ENCODE measurements around the gene ARID2. TPM values are rescaled to one million over a fixed set of nuclear protein-coding genes. Genes with fewer than 3 reads are reported as not detected.

ARID2 gene
- polyA plus RNA-seq, 2 of the 4 experiments (the other 2 are of a cell fraction): 8.7 to 37.7 TPM

GRCh38 chr12:45718306-45718705, 11.2 kb upstream of the ARID2 start:
- Histone ChIP-seq H3K27ac (no peak overlapping the region), H3K9me3 (no peaks in the 10 kb centered on the region), H3K4me1 (no peaks in the 10 kb centered on the region), H3K4me3 (no peak overlapping the region), H3K4me2 (no peak overlapping the region)
- DNase-seq (ENCODE audit: low read depth in 1 of 2, low spot score in 1 of 2): no peak
- 80% methylated on average over 4 of the region's 4 CpGs for WGBS (ENCODE audit: missing lambda C conversion rate)
- no peak for TF ChIP-seq HOXA7 (CRISPR knock-in tag; IDR thresholded peaks at IDR 0.05)
- TF ChIP-seq PHF8 (IDR thresholded peaks at IDR 0.05; ENCODE audit: borderline replicate concordance, low read depth): no peak
- no peak for TF ChIP-seq JUNB (IDR thresholded peaks at IDR 0.05)
- TF ChIP-seq RNF2 (IDR thresholded peaks at IDR 0.05; ENCODE audit: borderline replicate concordance, low read depth): no peak
- no peak for TF ChIP-seq HOXB13 (CRISPR knock-in tag; IDR thresholded peaks at IDR 0.05; ENCODE audit: low read depth)
- no peak for TF ChIP-seq NPAS2 (CRISPR knock-in tag; IDR thresholded peaks at IDR 0.05; ENCODE audit: borderline replicate concordance)
- TF ChIP-seq TFCP2L1 (CRISPR knock-in tag; IDR thresholded peaks at IDR 0.05): no peak
- TF ChIP-seq CBX8 (IDR thresholded peaks at IDR 0.05): no peak
- no peak for TF ChIP-seq FOXS1 (CRISPR knock-in tag; IDR thresholded peaks at IDR 0.05)
- TF ChIP-seq, protein P1, sequence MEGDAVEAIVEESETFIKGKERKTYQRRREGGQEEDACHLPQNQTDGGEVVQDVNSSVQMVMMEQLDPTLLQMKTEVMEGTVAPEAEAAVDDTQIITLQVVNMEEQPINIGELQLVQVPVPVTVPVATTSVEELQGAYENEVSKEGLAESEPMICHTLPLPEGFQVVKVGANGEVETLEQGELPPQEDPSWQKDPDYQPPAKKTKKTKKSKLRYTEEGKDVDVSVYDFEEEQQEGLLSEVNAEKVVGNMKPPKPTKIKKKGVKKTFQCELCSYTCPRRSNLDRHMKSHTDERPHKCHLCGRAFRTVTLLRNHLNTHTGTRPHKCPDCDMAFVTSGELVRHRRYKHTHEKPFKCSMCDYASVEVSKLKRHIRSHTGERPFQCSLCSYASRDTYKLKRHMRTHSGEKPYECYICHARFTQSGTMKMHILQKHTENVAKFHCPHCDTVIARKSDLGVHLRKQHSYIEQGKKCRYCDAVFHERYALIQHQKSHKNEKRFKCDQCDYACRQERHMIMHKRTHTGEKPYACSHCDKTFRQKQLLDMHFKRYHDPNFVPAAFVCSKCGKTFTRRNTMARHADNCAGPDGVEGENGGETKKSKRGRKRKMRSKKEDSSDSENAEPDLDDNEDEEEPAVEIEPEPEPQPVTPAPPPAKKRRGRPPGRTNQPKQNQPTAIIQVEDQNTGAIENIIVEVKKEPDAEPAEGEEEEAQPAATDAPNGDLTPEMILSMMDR (IDR thresholded peaks at IDR 0.05): no peak
- no peak for TF ChIP-seq TP53 (CRISPR knock-in tag; IDR thresholded peaks at IDR 0.05)
- TF ChIP-seq ATOH8 (CRISPR knock-in tag; IDR thresholded peaks at IDR 0.05; ENCODE audit: low read depth): no peak
- TF ChIP-seq, protein P2, sequence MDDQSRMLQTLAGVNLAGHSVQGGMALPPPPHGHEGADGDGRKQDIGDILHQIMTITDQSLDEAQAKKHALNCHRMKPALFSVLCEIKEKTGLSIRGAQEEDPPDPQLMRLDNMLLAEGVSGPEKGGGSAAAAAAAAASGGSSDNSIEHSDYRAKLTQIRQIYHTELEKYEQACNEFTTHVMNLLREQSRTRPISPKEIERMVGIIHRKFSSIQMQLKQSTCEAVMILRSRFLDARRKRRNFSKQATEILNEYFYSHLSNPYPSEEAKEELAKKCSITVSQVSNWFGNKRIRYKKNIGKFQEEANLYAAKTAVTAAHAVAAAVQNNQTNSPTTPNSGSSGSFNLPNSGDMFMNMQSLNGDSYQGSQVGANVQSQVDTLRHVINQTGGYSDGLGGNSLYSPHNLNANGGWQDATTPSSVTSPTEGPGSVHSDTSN (IDR thresholded peaks at IDR 0.05): no peak
- no peak for TF ChIP-seq E2F6 (IDR thresholded peaks at IDR 0.05; ENCODE audit: borderline replicate concordance, low read depth)
- TF ChIP-seq RARB (CRISPR knock-in tag; IDR thresholded peaks at IDR 0.05): no peak
- TF ChIP-seq EHF (CRISPR knock-in tag; IDR thresholded peaks at IDR 0.05): no peak
- no peak for TF ChIP-seq KDM1A (IDR thresholded peaks at IDR 0.05; ENCODE audit: low read depth)
- TF ChIP-seq HEYL (CRISPR knock-in tag; IDR thresholded peaks at IDR 0.05): no peak
- TF ChIP-seq, protein P3, sequence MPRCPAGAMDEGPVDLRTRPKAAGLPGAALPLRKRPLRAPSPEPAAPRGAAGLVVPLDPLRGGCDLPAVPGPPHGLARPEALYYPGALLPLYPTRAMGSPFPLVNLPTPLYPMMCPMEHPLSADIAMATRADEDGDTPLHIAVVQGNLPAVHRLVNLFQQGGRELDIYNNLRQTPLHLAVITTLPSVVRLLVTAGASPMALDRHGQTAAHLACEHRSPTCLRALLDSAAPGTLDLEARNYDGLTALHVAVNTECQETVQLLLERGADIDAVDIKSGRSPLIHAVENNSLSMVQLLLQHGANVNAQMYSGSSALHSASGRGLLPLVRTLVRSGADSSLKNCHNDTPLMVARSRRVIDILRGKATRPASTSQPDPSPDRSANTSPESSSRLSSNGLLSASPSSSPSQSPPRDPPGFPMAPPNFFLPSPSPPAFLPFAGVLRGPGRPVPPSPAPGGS (IDR thresholded peaks at IDR 0.05): no peak
- TF ChIP-seq, protein P4, sequence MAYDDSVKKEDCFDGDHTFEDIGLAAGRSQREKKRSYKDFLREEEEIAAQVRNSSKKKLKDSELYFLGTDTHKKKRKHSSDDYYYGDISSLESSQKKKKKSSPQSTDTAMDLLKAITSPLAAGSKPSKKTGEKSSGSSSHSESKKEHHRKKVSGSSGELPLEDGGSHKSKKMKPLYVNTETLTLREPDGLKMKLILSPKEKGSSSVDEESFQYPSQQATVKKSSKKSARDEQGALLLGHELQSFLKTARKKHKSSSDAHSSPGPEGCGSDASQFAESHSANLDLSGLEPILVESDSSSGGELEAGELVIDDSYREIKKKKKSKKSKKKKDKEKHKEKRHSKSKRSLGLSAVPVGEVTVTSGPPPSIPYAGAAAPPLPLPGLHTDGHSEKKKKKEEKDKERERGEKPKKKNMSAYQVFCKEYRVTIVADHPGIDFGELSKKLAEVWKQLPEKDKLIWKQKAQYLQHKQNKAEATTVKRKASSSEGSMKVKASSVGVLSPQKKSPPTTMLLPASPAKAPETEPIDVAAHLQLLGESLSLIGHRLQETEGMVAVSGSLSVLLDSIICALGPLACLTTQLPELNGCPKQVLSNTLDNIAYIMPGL (CRISPR knock-in tag; IDR thresholded peaks at IDR 0.05; ENCODE audit: borderline replicate concordance): no peak
- ChIA-PET POLR2A (no interaction called here), CTCF (interaction anchor here (2.2 kb wide), 1 partner anchor 8 kb away, joined by 9 read pairs; no protein-coding TSS in a partner anchor)
- no peak for ATAC-seq
- FAIRE-seq: no peak

Data from A549 (cell line).